D721Med (cell line): Measurements from ENCODE around the gene IMMP2L.

Experiments
- DNase-seq: peaks from one replicate; pipeline ENCODE4 v3.0.0; 2011; ENCODE audit warnings: low spot score; ENCODE audit not compliant: insufficient read length
- FAIRE-seq: peaks from 2 replicates; lab custom pipeline; 2011; peaks lifted over from hg19 to GRCh38; lab: Jason Lieb, UNC
- TF ChIP-seq, protein P1 (sequence below): IDR thresholded peaks from 2 replicates; pipeline ENCODE4 v1.5.1; 2012; ENCODE audit warnings: mild to moderate bottlenecking, control low read depth; ENCODE audit not compliant: insufficient read depth; ENCODE audit errors: missing control alignments

The IMMP2L gene

DNA sequence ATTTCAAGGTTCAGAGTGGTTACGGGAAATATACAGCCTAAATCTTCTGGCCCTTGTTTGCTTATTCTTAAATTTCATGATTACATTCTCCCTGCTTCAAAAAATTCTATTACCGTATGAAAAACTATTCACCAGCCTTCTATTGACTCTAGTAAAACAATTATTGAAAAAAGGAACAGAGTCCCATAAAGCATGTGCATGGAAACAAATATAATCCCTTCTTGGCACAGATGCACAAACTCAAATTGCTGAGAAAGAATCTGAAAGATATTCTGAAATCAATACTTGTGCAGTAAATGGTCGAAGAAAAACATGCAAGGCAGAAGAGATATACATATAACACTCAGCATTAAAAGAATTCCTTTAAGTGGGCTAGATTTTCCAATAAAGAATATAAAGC lies 387.8 kb downstream of the IMMP2L start:
- TF ChIP-seq, protein P1, sequence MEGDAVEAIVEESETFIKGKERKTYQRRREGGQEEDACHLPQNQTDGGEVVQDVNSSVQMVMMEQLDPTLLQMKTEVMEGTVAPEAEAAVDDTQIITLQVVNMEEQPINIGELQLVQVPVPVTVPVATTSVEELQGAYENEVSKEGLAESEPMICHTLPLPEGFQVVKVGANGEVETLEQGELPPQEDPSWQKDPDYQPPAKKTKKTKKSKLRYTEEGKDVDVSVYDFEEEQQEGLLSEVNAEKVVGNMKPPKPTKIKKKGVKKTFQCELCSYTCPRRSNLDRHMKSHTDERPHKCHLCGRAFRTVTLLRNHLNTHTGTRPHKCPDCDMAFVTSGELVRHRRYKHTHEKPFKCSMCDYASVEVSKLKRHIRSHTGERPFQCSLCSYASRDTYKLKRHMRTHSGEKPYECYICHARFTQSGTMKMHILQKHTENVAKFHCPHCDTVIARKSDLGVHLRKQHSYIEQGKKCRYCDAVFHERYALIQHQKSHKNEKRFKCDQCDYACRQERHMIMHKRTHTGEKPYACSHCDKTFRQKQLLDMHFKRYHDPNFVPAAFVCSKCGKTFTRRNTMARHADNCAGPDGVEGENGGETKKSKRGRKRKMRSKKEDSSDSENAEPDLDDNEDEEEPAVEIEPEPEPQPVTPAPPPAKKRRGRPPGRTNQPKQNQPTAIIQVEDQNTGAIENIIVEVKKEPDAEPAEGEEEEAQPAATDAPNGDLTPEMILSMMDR = no peak
- no peak for FAIRE-seq
- no peak for DNase-seq

DNA sequence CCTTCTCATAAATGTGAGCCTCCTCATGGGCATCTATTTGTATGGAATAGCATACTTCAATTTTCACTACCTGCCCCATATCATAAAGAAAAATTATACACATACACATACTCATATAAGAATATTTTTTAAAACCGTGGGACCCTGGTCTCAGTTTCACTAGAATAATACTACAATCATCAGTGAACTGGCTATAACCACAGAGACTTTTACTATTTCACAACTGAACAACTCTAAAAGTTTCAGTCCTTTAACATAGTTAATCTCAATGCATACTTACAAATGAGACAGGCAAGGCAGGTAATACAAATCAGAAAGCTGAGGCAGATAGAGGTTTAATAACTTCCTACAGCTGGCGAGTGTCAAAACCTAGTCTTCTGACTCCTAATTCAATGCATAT lies 388.3 kb downstream of the IMMP2L start:
- DNase-seq (no peak), FAIRE-seq (no peak)
- TF ChIP-seq, protein P1 = no peak

DNA sequence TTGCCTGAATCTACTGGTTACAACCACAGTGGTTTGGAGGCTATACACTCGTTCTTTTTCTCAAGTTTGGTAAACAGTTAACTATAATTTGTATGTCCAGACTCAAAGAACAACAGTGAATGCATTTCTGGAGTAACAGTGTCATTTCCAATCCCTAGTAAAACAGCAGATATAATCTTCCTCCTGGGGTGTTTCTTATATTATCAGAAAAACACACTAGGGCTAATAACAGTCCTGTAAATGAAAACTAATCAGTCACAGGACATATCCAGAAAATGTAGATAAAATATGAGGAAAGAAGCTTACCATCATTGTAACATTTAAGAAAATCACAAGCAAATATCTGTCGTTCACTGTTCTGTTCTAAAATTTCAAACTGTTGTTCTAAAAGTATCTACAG lies 388.8 kb downstream of the IMMP2L start:
- TF ChIP-seq, protein P1 = no peak
- FAIRE-seq (no peak), DNase-seq (no peak)

GRCh38 chr7:111172564-111173257 lies 389.6 kb downstream of the IMMP2L start:
- DNase-seq = no peak
- no peak for FAIRE-seq
- TF ChIP-seq, protein P1 = no peak

- DNase-seq (no peak), FAIRE-seq (no peak)
- TF ChIP-seq, protein P1 = no peak
Observed at GRCh38 chr7:111168182-111168581, 394.1 kb downstream of the IMMP2L start.

GRCh38 chr7:111164442-111164841 lies 397.9 kb downstream of the IMMP2L start:
- TF ChIP-seq, protein P1 = no peak
- no peak for DNase-seq
- FAIRE-seq = no peak

GRCh38 chr7:111162692-111163091 lies 399.6 kb downstream of the IMMP2L start:
- no peak for FAIRE-seq
- DNase-seq = no peak
- TF ChIP-seq, protein P1 = no peak
